OCI-LY7 (cell line): ENCODE results near the gene TNFSF18. TPM values are rescaled to one million over a fixed set of nuclear protein-coding genes. Genes with fewer than 3 reads are reported as not detected.
"Not testable (repeated sequence)": the region's sequence is repeated elsewhere in the genome, so short reads cannot be mapped to it uniquely, and the experiment has no call there.

ENCODE experiments used
- BruUV-seq: library from RNA; stranded (reverse); fragments of 400-500 nt; replicated peaks from 2 replicates; lab custom pipeline; 2021; lab: Mats Ljungman, UMichigan
- CTCF ChIA-PET: fragments of 300-600 bp; sonication (Branson Sonifier 250); formaldehyde crosslinking; loops from one replicate; lab custom pipeline; 2022; ENCODE audit warnings: antibody characterized with exemption; ENCODE audit not compliant: unreplicated experiment; lab: Charles Lee
- POLR2A ChIA-PET: fragments of 300-600 bp; sonication (Branson Sonifier 250); formaldehyde crosslinking; loops from one replicate; lab custom pipeline; 2022; ENCODE audit warnings: antibody characterized with exemption; lab: Charles Lee
- DNase-seq: peaks from one replicate; pipeline ENCODE4 v3.0.0-alpha.2; 2015; ENCODE audit warnings: low spot score
- H2AFZ ChIP-seq: fragments of 200-600 bp; sonication (generic), shearing (Covaris generic); 2 replicates; pipeline ENCODE4 v1.6.1; 2014; ENCODE audit warnings: mild to moderate bottlenecking, antibody characterized with exemption, low read length, moderate library complexity
- H3K27ac ChIP-seq: fragments of 200-600 bp; sonication (generic); 2 replicates; pipeline ENCODE4 v1.5.1; 2014; ENCODE audit warnings: mixed run types, low read depth, mild to moderate bottlenecking, moderate library complexity, low read length, inconsistent platforms; ENCODE audit not compliant: poor library complexity, severe bottlenecking
- H3K36me3 ChIP-seq: fragments of 200-600 bp; sonication (generic); 2 replicates; pipeline ENCODE4 v1.6.1; 2014; ENCODE audit warnings: mild to moderate bottlenecking, antibody characterized with exemption, low read length, moderate library complexity, mixed read lengths; ENCODE audit not compliant: insufficient read depth
- H3K4me1 ChIP-seq: fragments of 200-600 bp; sonication (generic); 2 replicates; pipeline ENCODE4 v1.5.1; 2014; ENCODE audit warnings: mild to moderate bottlenecking, low read length; ENCODE audit not compliant: insufficient read depth, poor library complexity, severe bottlenecking
- H3K4me2 ChIP-seq: fragments of 200-600 bp; sonication (generic); 2 replicates; pipeline ENCODE4 v1.6.1; 2014; ENCODE audit warnings: mild to moderate bottlenecking, low read length
- H3K4me3 ChIP-seq: fragments of 200-600 bp; sonication (generic); 2 replicates; pipeline ENCODE4 v1.5.1; 2014; ENCODE audit warnings: mild to moderate bottlenecking, low read depth, low read length; ENCODE audit not compliant: poor library complexity, severe bottlenecking
- H3K79me2 ChIP-seq: fragments of 200-600 bp; sonication (generic); 2 replicates; pipeline ENCODE4 v1.6.1; 2016; ENCODE audit warnings: low read depth, mild to moderate bottlenecking, low read length, moderate library complexity, mixed read lengths; ENCODE audit not compliant: insufficient read depth
- H3K9me2 ChIP-seq: fragments of 200-600 bp; sonication (generic); 2 replicates; pipeline ENCODE4 v1.6.1; 2016; ENCODE audit warnings: mild to moderate bottlenecking, low read length, mixed read lengths; ENCODE audit not compliant: insufficient read depth
- H3K9me3 ChIP-seq: fragments of 200-600 bp; sonication (generic); 2 replicates; pipeline ENCODE4 v1.6.1; 2014; ENCODE audit warnings: mild to moderate bottlenecking, mixed run types, low read length, mixed read lengths
- H4K20me1 ChIP-seq: fragments of 200-600 bp; sonication (generic); 2 replicates; pipeline ENCODE4 v1.6.1; 2014; ENCODE audit warnings: mild to moderate bottlenecking, antibody characterized with exemption, low read length, moderate library complexity, mixed read lengths; ENCODE audit not compliant: insufficient read depth
- EZH2phosphoT487 ChIP-seq: fragments of 200-600 bp; sonication (generic); IDR thresholded peaks from 2 replicates; pipeline ENCODE4 v1.6.1; 2018; ENCODE audit warnings: low read depth, borderline replicate concordance, mild to moderate bottlenecking, mixed run types, antibody characterized with exemption, low read length, moderate library complexity, mixed read lengths
- intact Hi-C: fragments of 100-400 bp; cut with micrococcal nuclease; formaldehyde crosslinking; loops from one replicate; pipeline ENCODE4 v1.10.0; 2022; ENCODE audit not compliant: unreplicated experiment
- total RNA-seq, 2 experiments: library from RNA; depleted of rRNA in 1 of 2; stranded (reverse); fragments of >200 nt in 1 of 2; shearing (Covaris generic) in 1 of 2; gene quantifications; 2 replicates each; pipeline ENCODE4 v1.2.3, GENCODE V29; 2014 to 2022
- TF ChIP-seq, protein P1 (sequence below): fragments of 200-600 bp; sonication (generic); conservative IDR thresholded peaks from 2 replicates; pipeline ENCODE4 v1.5.1; 2014; ENCODE audit warnings: mild to moderate bottlenecking, antibody characterized with exemption, low read length, moderate library complexity, mixed read lengths

The TNFSF18 gene
- total RNA-seq, 2 experiments from 2014 or later: not detected

DNA sequence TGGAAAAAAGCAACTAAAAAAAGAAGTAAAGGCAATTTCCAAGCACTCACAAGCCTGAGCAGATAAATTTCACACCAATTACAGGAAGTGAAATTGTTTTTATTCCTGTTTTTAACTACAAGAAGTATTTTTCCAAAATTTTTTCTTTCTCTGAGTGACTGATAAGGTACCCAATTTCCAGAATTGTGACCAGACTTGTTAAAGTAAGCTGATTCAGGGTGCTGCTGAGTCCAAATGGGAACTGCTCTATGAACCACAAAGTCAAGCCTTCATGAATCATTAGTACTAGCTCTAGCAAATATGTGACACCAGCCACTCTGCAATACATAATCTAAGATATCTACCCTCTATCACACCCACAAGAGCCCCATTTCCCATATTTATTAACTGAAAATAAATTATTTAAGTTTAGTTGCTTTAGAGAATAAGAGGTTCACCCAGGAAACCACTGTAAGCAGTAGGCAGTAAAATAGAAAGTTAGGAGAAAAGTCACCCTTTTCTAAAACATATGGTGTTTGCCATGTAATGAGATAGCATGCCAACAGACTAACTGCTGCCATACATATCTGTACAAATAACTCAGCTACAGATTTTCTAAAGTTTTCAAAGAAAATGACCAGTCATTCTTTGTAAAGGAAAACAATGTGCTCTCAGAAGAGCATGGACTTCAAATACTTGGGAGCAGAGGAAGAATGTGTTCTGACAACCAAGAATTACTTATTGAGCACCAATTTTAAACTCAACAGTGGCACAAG is 43.1 kb upstream of the TNFSF18 start:
- no peak overlapping the region for H3K4me3 ChIP-seq
- ChIA-PET POLR2A (no interaction called here), CTCF (no interaction called here)
- BruUV-seq: no TSS peak
- TF ChIP-seq EZH2phosphoT487: no peak
- TF ChIP-seq, protein P1, sequence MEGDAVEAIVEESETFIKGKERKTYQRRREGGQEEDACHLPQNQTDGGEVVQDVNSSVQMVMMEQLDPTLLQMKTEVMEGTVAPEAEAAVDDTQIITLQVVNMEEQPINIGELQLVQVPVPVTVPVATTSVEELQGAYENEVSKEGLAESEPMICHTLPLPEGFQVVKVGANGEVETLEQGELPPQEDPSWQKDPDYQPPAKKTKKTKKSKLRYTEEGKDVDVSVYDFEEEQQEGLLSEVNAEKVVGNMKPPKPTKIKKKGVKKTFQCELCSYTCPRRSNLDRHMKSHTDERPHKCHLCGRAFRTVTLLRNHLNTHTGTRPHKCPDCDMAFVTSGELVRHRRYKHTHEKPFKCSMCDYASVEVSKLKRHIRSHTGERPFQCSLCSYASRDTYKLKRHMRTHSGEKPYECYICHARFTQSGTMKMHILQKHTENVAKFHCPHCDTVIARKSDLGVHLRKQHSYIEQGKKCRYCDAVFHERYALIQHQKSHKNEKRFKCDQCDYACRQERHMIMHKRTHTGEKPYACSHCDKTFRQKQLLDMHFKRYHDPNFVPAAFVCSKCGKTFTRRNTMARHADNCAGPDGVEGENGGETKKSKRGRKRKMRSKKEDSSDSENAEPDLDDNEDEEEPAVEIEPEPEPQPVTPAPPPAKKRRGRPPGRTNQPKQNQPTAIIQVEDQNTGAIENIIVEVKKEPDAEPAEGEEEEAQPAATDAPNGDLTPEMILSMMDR: no peak
- no peaks in the 10 kb centered on the region for H3K9me2 ChIP-seq
- no peaks in the 10 kb centered on the region for H4K20me1 ChIP-seq
- no peaks in the 10 kb centered on the region for H3K4me1 ChIP-seq
- H2AFZ ChIP-seq: no peak overlapping the region
- no peaks in the 10 kb centered on the region for H3K36me3 ChIP-seq
- H3K79me2 ChIP-seq: no peaks in the 10 kb centered on the region
- no peak overlapping the region for H3K4me2 ChIP-seq
- intact Hi-C loops: no loop called here
- H3K27ac ChIP-seq: no peak overlapping the region
- no peaks in the 10 kb centered on the region for H3K9me3 ChIP-seq
- no peak for DNase-seq

DNA sequence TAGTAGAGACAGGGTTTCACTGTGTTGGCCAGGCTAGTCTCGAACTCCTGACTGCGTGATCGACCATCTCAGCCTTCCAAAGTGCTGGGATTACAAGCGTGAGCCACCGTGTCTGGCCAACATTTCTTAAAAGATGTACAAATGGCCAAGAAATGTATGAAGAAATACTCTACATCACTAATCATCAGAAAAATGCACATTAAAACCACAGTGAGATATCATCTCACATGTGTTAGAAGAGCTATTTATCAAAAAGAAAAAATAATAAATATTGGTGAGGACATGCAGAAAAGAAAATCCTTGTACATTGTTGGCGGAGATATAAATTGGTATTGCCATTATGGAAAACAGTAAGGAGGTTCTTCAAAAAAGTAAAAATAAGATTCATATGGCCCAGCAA is 33.6 kb upstream of the TNFSF18 start:
- no TSS peak for BruUV-seq
- Histone ChIP-seq H3K4me1 (no peaks in the 10 kb centered on the region), H3K4me3 (no peak overlapping the region), H3K9me2 (no peaks in the 10 kb centered on the region; the same call in 1 of the 2 replicates), H3K4me2 (no peak overlapping the region), H2AFZ (no peak overlapping the region), H3K36me3 (no peaks in the 10 kb centered on the region), H4K20me1 (no peaks in the 10 kb centered on the region), H3K9me3 (no peaks in the 10 kb centered on the region), H3K27ac (no peak overlapping the region), H3K79me2 (no peaks in the 10 kb centered on the region)
- ChIA-PET CTCF (no interaction called here), POLR2A (no interaction called here)
- intact Hi-C loops: no loop called here
- DNase-seq: no peak
- no peak for TF ChIP-seq EZH2phosphoT487
- TF ChIP-seq, protein P1: no peak

DNA sequence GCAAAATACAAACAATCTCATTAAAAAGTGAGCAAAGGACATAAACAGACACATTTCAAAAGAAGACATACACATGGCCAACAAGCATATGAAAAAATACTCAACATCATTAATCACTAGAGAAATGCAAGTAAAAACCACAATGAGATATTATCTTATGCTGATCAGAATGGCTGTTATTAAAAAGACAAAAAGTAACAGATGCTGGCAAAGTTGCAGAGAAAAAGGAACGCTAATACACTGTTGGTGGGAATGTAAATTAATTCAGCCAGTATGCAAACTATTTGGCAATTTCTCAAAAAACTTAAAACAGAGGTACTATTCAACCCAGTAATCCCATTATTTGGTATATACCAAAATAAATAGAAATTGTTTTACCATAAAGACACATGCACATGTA is 32.2 kb upstream of the TNFSF18 start:
- H3K4me1 ChIP-seq: no peaks in the 10 kb centered on the region
- H3K4me3 ChIP-seq: no peak overlapping the region
- BruUV-seq: no TSS peak
- no peak overlapping the region for H2AFZ ChIP-seq
- H3K79me2 ChIP-seq: no peaks in the 10 kb centered on the region
- no peaks in the 10 kb centered on the region for H4K20me1 ChIP-seq
- no peaks in the 10 kb centered on the region for H3K9me3 ChIP-seq
- no peak for DNase-seq
- H3K4me2 ChIP-seq: no peak overlapping the region
- intact Hi-C loops: no loop called here
- TF ChIP-seq, protein P1: no peak
- TF ChIP-seq EZH2phosphoT487: no peak
- no peak overlapping the region for H3K27ac ChIP-seq
- CTCF ChIA-PET: no interaction called here
- no peaks in the 10 kb centered on the region for H3K36me3 ChIP-seq
- POLR2A ChIA-PET: no interaction called here
- no peaks in the 10 kb centered on the region; the same call in 1 of the 2 replicates for H3K9me2 ChIP-seq

DNA sequence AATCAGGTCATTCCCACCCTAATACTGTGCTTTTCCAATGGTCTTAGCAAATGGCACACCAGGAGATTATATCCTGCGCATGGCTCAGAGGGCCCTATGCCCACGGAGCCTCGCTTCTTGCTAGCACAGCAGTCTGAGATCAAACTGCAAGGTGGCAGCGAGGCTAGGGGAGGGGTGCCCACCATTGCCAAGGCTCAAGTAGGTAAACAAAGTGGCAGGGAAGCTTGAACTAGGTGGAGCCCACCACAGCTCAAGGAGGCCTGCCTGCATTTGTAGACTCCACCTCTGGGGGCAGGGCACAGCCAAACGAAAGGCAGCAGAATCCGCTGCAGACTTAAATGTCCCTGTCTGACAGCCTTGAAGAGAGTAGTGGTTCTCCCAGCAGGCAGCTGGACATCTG is 23.5 kb upstream of the TNFSF18 start:
- CTCF ChIA-PET, H3K79me2 ChIP-seq, POLR2A ChIA-PET, H3K36me3 ChIP-seq, H3K4me1 ChIP-seq, DNase-seq, H3K4me3 ChIP-seq, H3K27ac ChIP-seq, H3K9me2 ChIP-seq, BruUV-seq, H3K4me2 ChIP-seq, H2AFZ ChIP-seq, intact Hi-C loops, H3K9me3 ChIP-seq, H4K20me1 ChIP-seq: not testable (repeated sequence)
